ENCODE measurements around the gene TGFB3.

DNA sequence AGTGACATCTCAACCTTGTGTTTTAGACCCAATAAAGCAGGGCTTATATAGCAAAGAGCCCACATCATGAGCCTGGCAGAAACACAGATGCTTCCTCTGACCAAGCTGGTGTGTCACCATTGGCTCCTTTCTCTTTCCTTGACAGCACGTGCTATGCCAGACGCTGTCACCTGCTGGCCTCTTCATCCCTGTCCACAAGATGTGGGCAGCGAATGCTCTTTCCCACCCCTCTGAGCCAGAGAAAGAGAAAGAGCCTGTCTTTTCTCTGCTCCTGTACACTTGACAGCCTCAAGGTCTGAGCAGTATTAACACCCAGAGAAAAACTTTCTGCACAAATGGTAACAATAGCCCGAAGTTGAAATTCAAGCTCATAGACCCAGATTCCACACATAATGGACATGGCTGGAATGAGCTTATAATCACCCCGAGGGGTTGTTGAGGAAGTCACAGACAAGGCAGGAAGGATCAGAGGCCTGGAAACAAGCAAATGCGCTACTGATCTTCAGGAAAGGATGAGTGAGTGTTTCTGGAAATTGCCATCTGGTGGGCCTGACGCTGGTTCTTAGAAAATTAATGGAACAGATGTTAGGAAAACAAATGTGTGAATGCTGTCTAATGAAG lies 8.9 kb downstream of the TGFB3 start:
- no peak for TF ChIP-seq POLR2AphosphoS5 (IDR thresholded peaks at IDR 0.05; ENCODE audit: low read depth, low read length)
- TF ChIP-seq TAF1 (IDR thresholded peaks at IDR 0.05; ENCODE audit: borderline replicate concordance, low read depth, low read length): no peak
- no peak for TF ChIP-seq POLR2A (IDR thresholded peaks at IDR 0.05; ENCODE audit: low read depth, low read length)
